ENCODE data around the gene HAPLN3. TPM values are rescaled to one million over a fixed set of nuclear protein-coding genes. Genes with fewer than 3 reads are reported as not detected.
A peak's percentile ranks its signal among the peaks of the same experiment; 100 is the strongest.

Gene HAPLN3
- total RNA-seq, 1 experiment from 2014 or later = 168 TPM

- H3K36me3 ChIP-seq (ENCODE audit: control insufficient read depth, insufficient read depth, low read length) = no peaks in the 10 kb centered on the region
- H3K27me3 ChIP-seq (ENCODE audit: control insufficient read depth, insufficient read depth, low read length) = peaks cover 8% of the 10 kb centered on the region
- H3K27ac ChIP-seq (ENCODE audit: low read length) = no peak overlapping the region
- DNase-seq (ENCODE audit: low read depth, low spot score) = no peak
- no peak for TF ChIP-seq CTCF (IDR thresholded peaks at IDR 0.05)
- no peak for TF ChIP-seq SIN3A (IDR thresholded peaks at IDR 0.05; ENCODE audit: borderline replicate concordance, insufficient read depth, low read depth, low read length)
- no peak for TF ChIP-seq TCF7L2 (IDR thresholded peaks at IDR 0.05; ENCODE audit: low read depth, low read length)
- no peak for TF ChIP-seq REST (IDR thresholded peaks at IDR 0.05; ENCODE audit: insufficient read depth in 1 of 2, low read depth in 2 of 2, low read length in 1 of 2)
- TF ChIP-seq POLR2AphosphoS5 (IDR thresholded peaks at IDR 0.05; ENCODE audit: low read depth, low read length) = no peak
- ChIA-PET CTCF (no interaction called here), POLR2A (no interaction called here)
- no peak overlapping the region for H3K4me3 ChIP-seq (ENCODE audit: low read depth in 2 of 2, low read length in 2 of 2)
- ATAC-seq = no peak
- in situ Hi-C loops (cut with HindIII; ENCODE audit: low pct_unique_long_range_greater_than_20kb, low sequenced_read_pairs) (no loop called here), intact Hi-C loops (cut with micrococcal nuclease; ENCODE audit: unreplicated experiment) (no loop called here)
- no TSS peak for BruUV-seq (replicated peaks)
- no peaks in the 10 kb centered on the region for H3K9me3 ChIP-seq (ENCODE audit: control insufficient read depth, insufficient read depth, low read depth, low read length)
- H3K4me1 ChIP-seq (ENCODE audit: control insufficient read depth, insufficient read depth, low read length) = no peaks in the 10 kb centered on the region
Measured at GRCh38 chr15:88852476-88852875, 42.9 kb downstream of the HAPLN3 start.

GRCh38 chr15:88849376-88850072 lies 45.8 kb downstream of the HAPLN3 start:
- Histone ChIP-seq H3K27ac (ENCODE audit: low read length) (no peak overlapping the region), H3K9me3 (ENCODE audit: control insufficient read depth, insufficient read depth, low read depth, low read length) (no peaks in the 10 kb centered on the region), H3K4me1 (ENCODE audit: control insufficient read depth, insufficient read depth, low read length) (no peaks in the 10 kb centered on the region), H3K27me3 (ENCODE audit: control insufficient read depth, insufficient read depth, low read length) (peaks cover 3% of the 10 kb centered on the region; the same call in 1 of the 2 replicates), H3K36me3 (ENCODE audit: control insufficient read depth, insufficient read depth, low read length) (no peaks in the 10 kb centered on the region), H3K4me3 (ENCODE audit: low read depth in 2 of 2, low read length in 2 of 2) (no peak overlapping the region)
- POLR2A ChIA-PET = no interaction called here
- ATAC-seq = peak; percentile 9; the same call in 1 of the 2 replicates
- no peak for DNase-seq (ENCODE audit: low read depth, low spot score)
- in situ Hi-C loops (cut with HindIII; ENCODE audit: low pct_unique_long_range_greater_than_20kb, low sequenced_read_pairs) = no loop called here
- TF ChIP-seq SIN3A (IDR thresholded peaks at IDR 0.05; ENCODE audit: borderline replicate concordance, insufficient read depth, low read depth, low read length) = no peak
- TF ChIP-seq CTCF (IDR thresholded peaks at IDR 0.05) = no peak
- no peak for TF ChIP-seq REST (IDR thresholded peaks at IDR 0.05; ENCODE audit: insufficient read depth in 1 of 2, low read depth in 2 of 2, low read length in 1 of 2)
- TF ChIP-seq POLR2AphosphoS5 (IDR thresholded peaks at IDR 0.05; ENCODE audit: low read depth, low read length) = no peak
- TF ChIP-seq TCF7L2 (IDR thresholded peaks at IDR 0.05; ENCODE audit: low read depth, low read length) = no peak
- intact Hi-C loops (cut with micrococcal nuclease; ENCODE audit: unreplicated experiment) = no loop called here
- BruUV-seq (replicated peaks) = no TSS peak
- CTCF ChIA-PET = no interaction called here
